Spleen (tissue), 11 donors: ENCODE data around the gene CMIP. TPM values are rescaled to one million over a fixed set of nuclear protein-coding genes. Genes with fewer than 3 reads are reported as not detected.

Experiments used
- DNase-seq: peaks from one replicate; pipeline ENCODE4 v3.0.0-alpha.2; 2020
- H3K27ac ChIP-seq, 8 donors: fragments of 200-600 bp; sonication (generic) in 7 of 8; 1 replicate in 4 of 8; 2 replicates in 4 of 8; pipeline versions ENCODE4 v1.5.0 to v1.8.0; 2016 to 2021; ENCODE audit warnings: inconsistent platforms in 4 of 8, mild to moderate bottlenecking in 4 of 8, moderate library complexity in 1 of 8
- H3K27me3 ChIP-seq, 7 donors: fragments of 200-600 bp; sonication (generic) in 6 of 7; replicated peaks in 1 of 7; 1 replicate in 4 of 7; 2 replicates in 3 of 7; pipeline versions ENCODE4 v1.5.0 to v1.8.0; 2016 to 2021; ENCODE audit warnings: inconsistent platforms in 3 of 7, mild to moderate bottlenecking in 1 of 7
- H3K36me3 ChIP-seq, 6 donors: fragments of 200-600 bp; sonication (generic) in 5 of 6; 1 replicate in 4 of 6; 2 replicates in 2 of 6; pipeline versions ENCODE4 v1.5.0 to v1.8.0; 2016 to 2021; ENCODE audit warnings: inconsistent platforms in 2 of 6
- H3K4me1 ChIP-seq, 6 donors: fragments of 200-600 bp; sonication (generic) in 5 of 6; 1 replicate in 3 of 6; 2 replicates in 3 of 6; pipeline versions ENCODE4 v1.5.0 to v1.8.0; 2016 to 2021; ENCODE audit warnings: inconsistent platforms in 3 of 6
- H3K4me3 ChIP-seq, 8 donors: fragments of 200-600 bp; sonication (generic) in 7 of 8; 1 replicate in 4 of 8; 2 replicates in 4 of 8; pipeline versions ENCODE4 v1.5.0 to v1.8.0; 2016 to 2021; ENCODE audit warnings: inconsistent platforms in 4 of 8, mild to moderate bottlenecking in 4 of 8, moderate library complexity in 2 of 8
- H3K9me3 ChIP-seq, 8 donors: fragments of 200-600 bp; sonication (generic) in 7 of 8; 1 replicate in 4 of 8; 2 replicates in 4 of 8; pipeline versions ENCODE4 v1.5.0 to v1.8.0; 2016 to 2021; ENCODE audit warnings: inconsistent platforms in 4 of 8
- POLR2A ChIP-seq, 3 donors: fragments of 450-650 bp; IDR thresholded peaks; one replicate each; pipeline ENCODE4 v1.5.1; 2017; ENCODE audit warnings: antibody characterized with exemption in 3 of 3, mild to moderate bottlenecking in 1 of 3
- POLR2AphosphoS5 ChIP-seq, 3 donors: sonication (generic); formaldehyde crosslinking; IDR thresholded peaks; one replicate each; pipeline ENCODE4 v1.5.1; 2017; ENCODE audit warnings: antibody characterized with exemption in 3 of 3
- WGBS, 5 donors: extraction: QIAGEN DNeasy Blood & Tissue Kit in 3 of 5; methylation state at CpG; one replicate each; pipeline versions ENCODE4 v1.1.5 to v1.1.7; 2013 to 2018; 5-methylcytosine and 5-hydroxymethylcytosine counted together
- intact Hi-C: fragments of 100-400 bp; cut with DNase I; formaldehyde crosslinking; loops from one replicate; pipeline ENCODE4 v1.15.0; 2023; ENCODE audit warnings: low total_unique reads
- polyA plus RNA-seq, 3 donors: library from polyadenylated mRNA; stranded (reverse); fragments of 200-250 nt; gene quantifications; one replicate each; pipeline ENCODE4 v1.2.1, GENCODE V29; 2013
- total RNA-seq, 7 donors: library from RNA; depleted of rRNA in 3 of 7; stranded (reverse); fragments of >200 nt in 3 of 7; fragmentation: NEBNext Ultra II Directional in 4 of 7; extraction: Animal tissue kit (Norgen Biotek cat#: 25700) in 4 of 7; gene quantifications; one replicate each; pipeline versions ENCODE4 v1.1.0 to v1.2.1, GENCODE V29; 2016 to 2021
- TF ChIP-seq, protein P1 (sequence below), 11 experiments: fragments of 200-600 bp in 7 of 11; fragments of 450-650 bp in 4 of 11; sonication (generic) in 4 of 11; IDR thresholded peaks in 8 of 11; conservative IDR thresholded peaks in 3 of 11; 1 replicate in 7 of 11; 2 replicates in 4 of 11; pipeline versions ENCODE4 v1.4.0 to v1.8.0; 2016 to 2021; ENCODE audit warnings: antibody characterized with exemption in 11 of 11, inconsistent platforms in 4 of 11, mild to moderate bottlenecking in 1 of 11
- donor health status: healthy with polysubstance abuse.
- donor health status: DM: no; HTN: no; CAD: no; lungs with moderate emphysema.
- donor health status: DM: no; HTN: no; CAD: no.
- donor health status: Bipolar disorder and iron deficiency.
- donor health status: healthy.
- donor health status: DM: no; HTN: no; CAD: no.
- donor health status: DM: yes; HTN: yes; CAD: no.

The CMIP gene
- total and polyA plus RNA-seq, 10 donors = 6.0 to 107 (median 63.6) TPM

DNA sequence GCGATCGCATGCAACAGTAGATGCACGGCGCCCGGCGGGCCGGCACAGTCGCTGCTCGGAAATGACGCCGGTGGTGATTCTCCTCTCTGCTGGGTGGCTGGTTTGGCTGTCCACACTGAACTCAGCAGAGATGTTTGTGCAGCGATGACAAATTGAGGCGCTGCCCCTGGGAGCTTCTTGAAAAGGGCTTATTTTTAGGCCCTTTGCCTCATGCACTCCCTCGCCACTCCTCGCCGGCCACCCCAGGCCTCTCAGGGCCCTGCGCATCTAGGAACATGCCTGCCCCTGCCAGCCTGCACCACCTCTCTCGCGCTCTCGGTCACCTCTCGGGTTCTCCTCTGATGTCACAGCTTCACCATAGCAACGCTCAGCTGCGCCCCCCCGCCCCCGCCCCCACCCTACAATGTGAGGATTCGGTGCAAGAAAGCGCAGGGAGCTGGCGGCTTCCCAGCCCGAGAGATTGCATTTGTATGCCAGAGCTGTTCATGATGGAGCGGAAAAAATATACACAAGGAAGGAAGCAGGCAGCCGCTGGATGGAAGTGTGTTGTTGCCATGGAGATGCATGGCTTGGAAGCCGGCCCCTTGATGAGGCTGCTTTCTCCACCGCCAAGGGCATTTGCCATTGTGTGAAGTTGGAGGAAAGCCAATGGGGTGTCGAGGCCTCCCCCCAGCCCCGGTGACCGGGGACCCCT is 253.2 kb downstream of the CMIP start:
- TF ChIP-seq, protein P1, sequence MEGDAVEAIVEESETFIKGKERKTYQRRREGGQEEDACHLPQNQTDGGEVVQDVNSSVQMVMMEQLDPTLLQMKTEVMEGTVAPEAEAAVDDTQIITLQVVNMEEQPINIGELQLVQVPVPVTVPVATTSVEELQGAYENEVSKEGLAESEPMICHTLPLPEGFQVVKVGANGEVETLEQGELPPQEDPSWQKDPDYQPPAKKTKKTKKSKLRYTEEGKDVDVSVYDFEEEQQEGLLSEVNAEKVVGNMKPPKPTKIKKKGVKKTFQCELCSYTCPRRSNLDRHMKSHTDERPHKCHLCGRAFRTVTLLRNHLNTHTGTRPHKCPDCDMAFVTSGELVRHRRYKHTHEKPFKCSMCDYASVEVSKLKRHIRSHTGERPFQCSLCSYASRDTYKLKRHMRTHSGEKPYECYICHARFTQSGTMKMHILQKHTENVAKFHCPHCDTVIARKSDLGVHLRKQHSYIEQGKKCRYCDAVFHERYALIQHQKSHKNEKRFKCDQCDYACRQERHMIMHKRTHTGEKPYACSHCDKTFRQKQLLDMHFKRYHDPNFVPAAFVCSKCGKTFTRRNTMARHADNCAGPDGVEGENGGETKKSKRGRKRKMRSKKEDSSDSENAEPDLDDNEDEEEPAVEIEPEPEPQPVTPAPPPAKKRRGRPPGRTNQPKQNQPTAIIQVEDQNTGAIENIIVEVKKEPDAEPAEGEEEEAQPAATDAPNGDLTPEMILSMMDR (IDR thresholded peaks at IDR 0.05 in 8 of 11, conservative IDR thresholded peaks at IDR 0.05 in 3 of 11) = peak in 4 of 11 experiments; percentile 2 to 28 (median 20)
- TF ChIP-seq POLR2AphosphoS5 (IDR thresholded peaks at IDR 0.05) = peak; percentile 19 to 66 (median 65)
- TF ChIP-seq POLR2A (IDR thresholded peaks at IDR 0.05) = no peak
- intact Hi-C loops = no loop called here
- 78 to 91% (median 79%) methylated on average over 34 to 36 of the region's 36 CpGs for WGBS, 5 donors
- peak overlapping the region in 5 of 8 donors; percentile 14 to 54 (median 35) for H3K27ac ChIP-seq
- H3K36me3 ChIP-seq = peaks cover 0 to 100% (median 84%) of the 10 kb centered on the region in 6 donors
- no peaks in the 10 kb centered on the region for H3K9me3 ChIP-seq
- no peak for DNase-seq
- no peak overlapping the region for H3K4me3 ChIP-seq
- no peaks in the 10 kb centered on the region for H3K27me3 ChIP-seq
- peaks cover 0 to 46% (median 23%) of the 10 kb centered on the region in 6 donors for H3K4me1 ChIP-seq

GRCh38 chr16:81698310-81698641 is 253.7 kb downstream of the CMIP start:
- no peaks in the 10 kb centered on the region for H3K9me3 ChIP-seq
- 76 to 96% (median 81%) methylated on average over 8 to 11 of the region's 11 CpGs for WGBS, 5 donors
- H3K27ac ChIP-seq = peak overlapping the region in 5 of 8 donors; percentile 14 to 54 (median 35)
- intact Hi-C loops = no loop called here
- H3K27me3 ChIP-seq = no peaks in the 10 kb centered on the region
- TF ChIP-seq POLR2A (IDR thresholded peaks at IDR 0.05) (no peak), POLR2AphosphoS5 (IDR thresholded peaks at IDR 0.05) (peak in 1 of 3 donors; percentile 61)
- TF ChIP-seq, protein P1 (IDR thresholded peaks at IDR 0.05 in 8 of 11, conservative IDR thresholded peaks at IDR 0.05 in 3 of 11) = no peak
- no peak for DNase-seq
- H3K4me3 ChIP-seq = no peak overlapping the region
- peaks cover 0 to 100% (median 84%) of the 10 kb centered on the region in 6 donors for H3K36me3 ChIP-seq
- H3K4me1 ChIP-seq = peaks cover 0 to 46% (median 23%) of the 10 kb centered on the region in 6 donors

- DNase-seq = no peak
- WGBS, 5 donors = 91 to 95% (median 94%) methylated on average over 9 to 10 of the region's 10 CpGs
- Histone ChIP-seq H3K27ac (no peak overlapping the region), H3K9me3 (no peaks in the 10 kb centered on the region), H3K4me3 (no peak overlapping the region), H3K27me3 (no peaks in the 10 kb centered on the region), H3K36me3 (peaks cover 0 to 98% (median 77%) of the 10 kb centered on the region in 6 donors), H3K4me1 (peaks cover 0 to 38% (median 20%) of the 10 kb centered on the region in 6 donors)
- TF ChIP-seq POLR2A (IDR thresholded peaks at IDR 0.05) (no peak), POLR2AphosphoS5 (IDR thresholded peaks at IDR 0.05) (peak in 1 of 3 donors; percentile 62)
- intact Hi-C loops = no loop called here
These were observed 255.0 kb downstream of the CMIP start for GRCh38 chr16:81699596-81699995.

DNA sequence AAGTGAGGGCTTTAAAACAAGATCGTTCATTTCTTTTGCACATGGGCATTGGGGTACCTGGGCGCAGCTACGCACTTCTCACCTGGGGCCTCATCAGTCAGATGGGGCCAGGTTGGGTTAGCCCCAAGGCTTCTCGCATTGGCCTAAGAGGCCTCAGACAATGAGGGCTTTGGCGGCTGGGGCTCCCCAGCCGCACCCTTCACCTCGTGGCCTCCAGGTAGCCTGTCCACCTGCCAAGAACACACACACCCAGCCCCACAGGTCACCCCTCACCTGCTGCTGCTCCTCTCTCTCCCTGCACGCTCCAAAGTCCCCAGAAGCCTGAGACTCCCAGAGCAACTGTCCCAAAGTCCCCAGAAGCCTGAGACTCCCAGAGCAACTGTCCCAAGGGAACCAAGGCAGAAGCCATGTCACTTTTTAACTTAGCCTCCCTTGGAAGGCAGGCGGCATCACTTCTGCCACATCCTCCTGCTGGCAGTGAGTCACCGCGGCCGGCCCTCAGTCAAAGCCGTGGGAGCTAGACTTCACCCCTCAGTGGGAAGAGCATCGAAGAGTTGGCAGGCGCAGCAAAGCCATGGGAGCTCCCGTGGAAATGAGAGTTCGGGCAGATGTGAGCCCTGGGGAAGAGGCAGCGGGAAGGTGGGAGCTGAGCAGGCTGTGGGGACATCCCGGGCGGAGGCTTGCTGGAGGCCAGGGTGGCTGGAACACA is 255.6 kb downstream of the CMIP start:
- no peak for DNase-seq
- peaks cover 0 to 31% (median 14%) of the 10 kb centered on the region in 6 donors for H3K4me1 ChIP-seq

More for the DNA sequence above, 255.6 kb downstream of the CMIP start:
- intact Hi-C loops = no loop called here
- WGBS, 5 donors = 92 to 97% (median 95%) methylated on average over 19 to 20 of the region's 20 CpGs
- TF ChIP-seq, protein P1 (IDR thresholded peaks at IDR 0.05 in 8 of 11, conservative IDR thresholded peaks at IDR 0.05 in 3 of 11) = no peak
- peak in 1 of 3 donors; percentile 34 for TF ChIP-seq POLR2AphosphoS5 (IDR thresholded peaks at IDR 0.05)
- no peaks in the 10 kb centered on the region for H3K27me3 ChIP-seq
- H3K36me3 ChIP-seq = peaks cover 0 to 98% (median 77%) of the 10 kb centered on the region in 6 donors
- no peak overlapping the region for H3K27ac ChIP-seq
- no peak overlapping the region for H3K4me3 ChIP-seq
- no peaks in the 10 kb centered on the region for H3K9me3 ChIP-seq
